ENCODE measurements around the gene GDPD4.

DNA sequence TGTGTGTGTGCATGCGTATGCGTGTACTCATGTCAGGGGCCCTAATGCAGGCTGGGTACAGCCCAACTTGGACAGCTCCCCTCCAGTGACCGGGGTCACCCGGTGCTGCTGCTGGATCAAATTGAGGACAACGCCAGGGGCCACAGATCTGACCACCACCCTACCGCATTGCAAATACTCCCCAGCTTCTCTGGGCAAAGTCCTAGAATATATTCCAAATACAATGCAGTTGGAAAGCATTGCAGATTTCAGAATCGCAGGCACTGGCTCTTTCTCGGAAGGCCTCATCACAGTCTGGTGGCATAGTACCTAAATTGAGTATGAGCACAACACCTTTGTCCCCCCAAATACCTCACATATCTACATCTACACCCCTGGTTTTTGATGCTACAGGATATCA, 130.2 kb downstream of the GDPD4 start:
- no peak for TF ChIP-seq CTCF (IDR thresholded peaks at IDR 0.05)
- no peak for TF ChIP-seq POLR2A (IDR thresholded peaks at IDR 0.05)
- TF ChIP-seq POLR2AphosphoS5 (IDR thresholded peaks at IDR 0.05) = no peak
- no peak for TF ChIP-seq EP300 (IDR thresholded peaks at IDR 0.05)

All from sigmoid colon (tissue), 4 donors.